Measurements from ENCODE around the gene TRAF3IP1. TPM values are rescaled to one million over a fixed set of nuclear protein-coding genes. Genes with fewer than 3 reads are reported as not detected.
"Not testable (repeated sequence)": the region's sequence is repeated elsewhere in the genome, so short reads cannot be mapped to it uniquely, and the experiment has no call there.

TRAF3IP1 gene
- total RNA-seq, 1 donor from 2014 or later = 6.0 TPM

DNA sequence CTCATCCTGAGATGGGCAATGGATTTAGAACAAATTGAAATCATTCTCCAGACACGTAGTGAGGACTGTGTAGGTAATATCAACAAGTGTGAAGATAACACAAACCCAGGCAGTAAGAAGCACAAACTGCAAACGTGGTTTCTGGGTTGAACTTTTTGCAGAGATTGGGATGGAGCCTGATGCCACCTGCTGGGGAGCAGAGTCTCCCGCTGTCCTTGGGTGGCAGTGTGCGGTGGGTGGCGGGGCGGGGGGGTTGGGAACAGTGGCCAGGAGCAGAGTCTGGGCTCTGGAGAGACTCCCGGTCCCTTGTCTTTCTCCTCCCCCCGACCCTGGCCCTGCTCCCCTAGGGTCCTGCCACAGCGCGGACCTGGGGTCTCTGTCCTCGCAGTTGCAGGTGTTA is 19.5 kb downstream of the TRAF3IP1 start:
- no peak for DNase-seq (ENCODE audit: low spot score)

DNA sequence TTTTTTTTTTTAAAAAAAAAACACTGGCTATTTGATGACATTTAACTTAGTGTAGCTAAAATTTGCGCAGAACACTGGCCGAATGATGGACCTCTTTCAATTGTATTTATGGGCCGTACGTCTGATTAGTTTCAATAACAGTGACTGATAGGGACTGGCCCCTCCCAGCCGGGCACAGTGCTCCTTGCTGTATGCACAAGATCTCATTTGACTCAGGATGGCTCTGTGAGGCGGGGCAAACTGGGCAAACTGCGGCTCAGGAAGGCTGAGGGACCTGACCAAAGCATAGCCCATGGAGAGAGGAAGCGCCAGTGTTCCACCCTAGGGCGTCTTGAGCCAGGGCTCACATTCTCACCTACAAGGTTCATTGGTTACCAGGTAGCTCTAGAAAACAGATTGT is 21.2 kb downstream of the TRAF3IP1 start:
- no peak for DNase-seq (ENCODE audit: low spot score)

DNA sequence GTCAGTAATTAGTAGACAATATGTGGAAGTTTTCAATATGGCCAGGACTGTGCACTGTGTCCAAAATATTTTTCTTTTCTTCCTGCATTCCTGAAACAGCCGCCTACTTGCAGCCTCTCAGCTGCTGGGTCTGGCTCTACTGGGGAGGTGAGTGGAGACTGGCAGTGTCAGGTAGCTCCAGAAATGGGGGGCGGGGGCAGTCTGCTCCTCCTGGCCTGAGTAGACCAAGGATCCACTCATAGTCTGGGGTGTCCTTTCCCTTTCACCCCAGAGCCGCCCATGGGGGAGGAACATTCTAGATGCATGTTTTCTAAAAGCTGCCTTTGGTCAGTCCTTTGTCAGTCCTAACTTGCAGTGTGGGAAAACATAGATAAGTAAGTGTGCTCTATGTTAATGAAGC is 23.7 kb downstream of the TRAF3IP1 start:
- DNase-seq (ENCODE audit: low spot score) = no peak

DNA sequence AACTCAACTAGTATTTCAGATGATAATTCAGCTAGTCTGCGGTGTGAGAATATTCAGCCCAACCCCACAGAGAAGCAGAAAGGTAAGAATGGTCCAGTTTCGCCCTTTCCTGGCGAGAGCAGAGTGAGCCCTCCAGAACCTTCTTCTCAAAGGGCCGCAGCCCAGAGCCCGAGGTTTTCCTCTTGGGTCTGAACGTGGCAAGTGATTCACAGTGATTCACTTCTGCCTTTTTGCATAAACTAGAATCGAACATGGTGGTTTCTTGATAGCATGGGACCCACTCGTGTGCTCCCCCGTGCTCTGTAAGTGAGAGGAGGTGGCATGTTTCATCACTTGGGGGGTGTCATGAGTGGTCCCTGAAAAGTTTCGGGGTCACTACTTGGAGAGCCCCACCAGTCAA is 24.2 kb downstream of the TRAF3IP1 start:
- no peak for DNase-seq (ENCODE audit: low spot score)

DNA sequence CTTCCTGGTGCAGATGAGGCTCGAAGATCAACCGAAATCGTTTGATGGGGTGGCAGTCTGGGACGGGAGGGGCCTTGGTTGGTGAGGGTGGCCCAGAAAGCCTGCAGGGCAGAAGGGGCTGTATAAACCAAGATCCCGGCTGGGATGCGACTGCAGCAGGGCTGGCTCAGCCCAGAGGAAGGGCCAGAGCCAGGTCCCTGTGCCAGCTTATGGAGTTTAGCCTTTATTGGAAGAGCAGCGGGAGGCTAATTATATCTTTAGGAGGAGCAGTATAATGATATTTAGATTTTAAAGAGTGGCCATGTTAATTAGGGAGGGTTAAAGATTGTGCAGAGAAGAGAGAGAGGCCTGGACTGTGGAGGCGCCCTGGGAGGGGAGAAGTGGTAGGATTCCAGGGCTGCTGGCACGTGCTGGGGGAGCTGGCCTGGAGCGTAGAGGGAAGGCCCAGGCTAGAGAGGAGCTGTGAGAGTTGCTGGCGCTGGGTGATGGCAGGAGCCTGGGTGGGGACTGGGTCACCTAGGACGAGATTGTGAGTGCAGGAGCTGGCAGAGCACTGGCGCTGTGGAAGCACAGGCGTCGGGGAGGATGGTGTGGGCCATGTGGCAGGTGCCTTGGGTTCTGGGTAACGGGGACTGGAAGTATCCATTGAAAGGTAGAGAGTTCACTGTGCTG is 25.1 kb downstream of the TRAF3IP1 start:
- DNase-seq (ENCODE audit: low spot score) = no peak

DNA sequence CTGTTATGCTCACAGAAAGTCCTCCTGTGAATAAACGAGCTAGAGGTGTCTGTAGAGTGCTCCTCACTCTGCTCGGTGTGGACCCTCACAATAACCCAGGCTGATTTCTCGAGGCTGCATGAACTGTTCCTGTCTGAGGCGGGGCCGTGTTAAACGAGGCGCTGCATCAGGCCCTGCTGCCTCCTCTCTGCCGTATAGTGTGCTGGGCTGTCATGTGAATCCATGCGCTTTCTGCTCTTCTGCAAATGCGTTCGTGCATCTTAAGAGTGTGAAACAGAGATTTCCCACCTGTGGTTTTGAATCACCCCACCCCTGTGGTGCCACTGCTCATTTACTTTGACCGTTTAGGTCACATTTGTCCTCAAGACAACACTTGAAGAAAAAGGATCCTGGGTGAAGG is 26.2 kb downstream of the TRAF3IP1 start:
- no peak for DNase-seq (ENCODE audit: low spot score)

DNA sequence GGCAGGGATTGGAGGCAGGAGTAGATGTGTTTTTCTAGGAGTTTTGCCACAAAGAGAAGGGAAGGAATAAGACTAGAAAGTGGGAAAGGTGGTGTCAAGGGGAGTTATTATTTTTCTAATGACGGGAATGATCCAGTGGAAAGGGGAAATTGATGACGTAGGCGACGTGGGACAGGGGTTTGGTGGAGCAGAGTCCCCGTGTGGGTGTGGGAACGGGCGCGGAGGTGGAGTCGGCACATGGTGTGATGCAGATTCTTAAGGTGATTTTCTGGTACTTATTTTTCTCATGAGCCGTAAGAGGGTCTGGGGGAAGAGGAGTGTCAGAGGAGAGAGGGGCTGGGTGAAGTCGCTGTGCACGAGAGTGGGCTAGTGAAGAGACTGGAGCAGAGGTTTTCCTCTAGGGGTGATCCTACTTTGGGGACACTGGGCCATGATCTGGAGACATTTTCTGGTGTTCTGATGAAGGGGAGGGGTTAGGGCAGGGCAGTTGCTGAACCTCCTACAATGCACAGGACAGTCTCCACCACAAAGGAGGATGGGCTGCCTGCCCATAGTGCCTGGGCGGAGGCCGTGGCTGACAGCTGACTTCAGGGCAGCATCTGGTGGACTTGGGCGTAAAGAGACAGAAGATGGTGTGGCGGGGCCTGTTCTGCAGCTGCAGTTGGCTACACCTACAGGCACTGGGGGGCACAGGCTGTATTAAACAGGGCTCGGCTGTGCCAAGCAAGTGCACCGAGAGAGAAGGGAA is 30.0 kb downstream of the TRAF3IP1 start:
- no peak for DNase-seq (ENCODE audit: low spot score)

DNA sequence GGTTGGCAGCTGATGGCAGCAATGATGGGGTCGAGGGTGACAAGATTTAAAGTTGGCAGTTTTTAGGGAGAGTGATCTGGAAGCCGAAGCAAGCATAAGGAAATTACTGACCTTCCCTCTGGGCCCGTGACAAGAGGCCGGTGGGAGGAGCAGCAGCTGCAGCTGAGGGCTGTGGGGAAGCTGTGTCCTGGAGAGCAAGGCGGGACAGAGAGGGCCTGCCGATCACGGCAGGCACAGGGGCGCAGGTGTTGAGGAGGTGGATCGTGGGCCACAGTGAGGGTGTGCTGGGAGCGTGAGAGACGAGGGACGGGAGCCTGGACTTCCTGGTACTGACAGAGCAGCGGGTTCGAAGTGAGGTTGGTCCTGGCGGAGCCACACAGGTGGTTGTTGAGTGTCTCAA is 31.0 kb downstream of the TRAF3IP1 start:
- no peak for DNase-seq (ENCODE audit: low spot score)

DNA sequence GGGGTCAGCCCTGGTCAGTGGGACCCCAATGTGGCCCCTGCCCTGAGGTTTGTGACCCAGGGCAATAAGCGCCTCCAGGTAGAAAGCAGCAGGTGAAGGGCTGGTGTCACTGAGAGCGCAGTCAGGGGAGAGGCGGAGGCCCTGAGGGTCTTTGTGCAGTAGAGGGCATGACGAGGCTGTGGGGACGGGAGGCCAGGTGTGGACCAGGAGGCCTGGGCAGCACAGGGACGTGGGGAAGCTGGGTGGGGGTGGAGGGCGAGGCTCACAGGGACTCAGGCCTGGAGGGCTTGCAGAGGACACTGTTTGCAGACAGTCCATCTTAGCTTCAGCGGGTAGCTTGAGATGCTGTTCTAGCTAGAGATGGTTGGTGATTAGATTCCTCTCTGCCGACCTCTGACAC is 32.0 kb downstream of the TRAF3IP1 start:
- DNase-seq (ENCODE audit: low spot score) = no peak

DNA sequence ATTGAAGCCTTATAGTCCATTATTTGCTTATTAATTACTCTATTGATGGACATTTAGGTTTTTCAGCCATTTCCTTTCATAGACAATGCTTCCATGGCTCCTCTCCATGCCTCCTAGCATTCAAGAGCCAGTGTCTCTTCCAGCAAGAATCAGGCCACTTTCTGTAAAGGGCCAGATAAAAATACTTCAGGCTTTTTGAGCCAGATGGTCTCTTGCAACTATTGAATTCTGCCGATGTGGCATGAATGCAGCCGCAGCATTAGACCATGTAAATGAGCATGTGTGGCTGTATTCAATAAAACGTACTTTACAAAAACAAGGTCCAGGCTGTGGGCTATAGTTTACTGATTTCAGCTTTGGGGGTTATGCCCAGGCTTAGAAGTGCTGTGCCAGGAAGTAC is 38.5 kb downstream of the TRAF3IP1 start:
- no peak for DNase-seq (ENCODE audit: low spot score)

DNA sequence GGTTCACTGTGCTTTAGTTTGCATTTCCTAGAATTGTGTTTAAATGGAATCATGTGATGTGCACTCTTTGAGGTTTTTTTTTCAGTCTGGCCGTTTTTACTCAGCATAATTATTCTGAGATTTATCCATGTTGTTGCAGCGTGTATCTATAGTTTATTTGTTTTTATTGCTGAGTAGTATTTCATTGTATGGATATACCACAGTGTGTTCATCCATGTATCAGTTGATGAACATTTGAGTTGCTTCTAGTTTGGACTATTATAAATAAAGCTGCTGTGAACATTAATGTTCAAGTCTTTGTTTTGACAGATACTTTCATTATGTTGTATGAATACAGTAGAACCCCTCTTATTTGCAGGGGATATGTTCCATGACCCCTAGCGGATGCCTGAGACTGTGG is 39.1 kb downstream of the TRAF3IP1 start:
- no peak for DNase-seq (ENCODE audit: low spot score)

DNA sequence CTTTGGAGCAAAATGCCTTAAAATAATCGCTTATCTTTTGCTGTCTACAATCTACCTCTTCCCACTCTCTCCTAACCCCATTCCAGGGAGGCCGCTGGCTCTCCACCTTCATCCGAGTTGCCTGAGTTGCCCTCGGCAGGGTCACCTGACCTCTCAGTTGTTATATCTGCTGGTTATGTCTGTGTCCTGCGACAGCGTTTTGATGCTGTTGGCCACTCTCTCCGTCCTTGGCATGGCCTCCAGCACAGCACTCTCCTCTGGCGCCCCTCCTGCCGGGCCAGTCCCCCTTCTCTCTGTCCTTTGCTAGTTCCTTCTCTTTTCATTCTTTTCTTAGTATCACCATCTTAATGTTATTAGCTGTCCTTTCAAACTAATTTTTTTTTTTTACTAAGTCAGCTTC is 41.6 kb downstream of the TRAF3IP1 start:
- no peak for DNase-seq (ENCODE audit: low spot score)

DNA sequence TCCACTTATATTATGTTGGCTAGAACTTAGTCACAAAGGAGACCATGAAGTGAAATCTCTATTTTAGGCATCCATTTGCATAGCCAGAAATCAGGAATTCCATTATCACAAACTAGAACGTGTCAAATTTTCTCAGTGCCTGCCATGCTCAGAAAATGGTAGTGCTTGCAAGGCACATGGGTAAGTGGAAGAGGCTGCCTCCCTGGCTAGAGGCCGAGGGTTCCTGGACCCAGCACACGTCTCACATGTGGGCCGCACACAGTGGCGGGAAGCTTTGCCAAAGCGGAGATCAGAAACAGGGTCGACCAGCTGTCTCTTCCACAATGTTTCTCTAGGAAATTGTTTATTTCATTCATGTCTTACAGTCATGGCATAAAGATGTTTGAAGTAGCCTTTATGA is 42.3 kb downstream of the TRAF3IP1 start:
- DNase-seq (ENCODE audit: low spot score) = no peak

DNA sequence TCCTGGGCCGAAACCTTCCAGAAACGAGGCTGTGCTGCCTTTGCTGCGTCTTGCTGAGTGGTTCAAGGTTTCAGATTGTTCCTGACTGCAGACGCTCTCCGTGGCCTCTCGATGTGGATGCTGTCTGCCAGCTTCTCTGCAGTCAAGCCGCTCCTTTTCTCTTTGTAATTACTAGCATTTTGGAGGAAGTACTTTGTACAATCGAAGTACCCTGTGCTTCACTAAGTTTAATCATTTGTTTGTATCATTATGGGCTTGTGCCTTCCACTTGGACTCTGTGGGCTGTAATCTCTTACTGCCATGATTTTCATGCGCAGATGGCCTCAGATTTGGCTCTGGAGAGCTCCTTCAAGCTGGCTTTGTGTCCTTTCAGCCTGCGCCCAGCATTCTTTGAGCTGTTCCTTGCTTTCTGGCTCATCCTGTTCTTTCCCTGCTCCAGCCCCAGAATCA is 49.3 kb downstream of the TRAF3IP1 start:
- DNase-seq (ENCODE audit: low spot score) = peak; percentile 31

DNA sequence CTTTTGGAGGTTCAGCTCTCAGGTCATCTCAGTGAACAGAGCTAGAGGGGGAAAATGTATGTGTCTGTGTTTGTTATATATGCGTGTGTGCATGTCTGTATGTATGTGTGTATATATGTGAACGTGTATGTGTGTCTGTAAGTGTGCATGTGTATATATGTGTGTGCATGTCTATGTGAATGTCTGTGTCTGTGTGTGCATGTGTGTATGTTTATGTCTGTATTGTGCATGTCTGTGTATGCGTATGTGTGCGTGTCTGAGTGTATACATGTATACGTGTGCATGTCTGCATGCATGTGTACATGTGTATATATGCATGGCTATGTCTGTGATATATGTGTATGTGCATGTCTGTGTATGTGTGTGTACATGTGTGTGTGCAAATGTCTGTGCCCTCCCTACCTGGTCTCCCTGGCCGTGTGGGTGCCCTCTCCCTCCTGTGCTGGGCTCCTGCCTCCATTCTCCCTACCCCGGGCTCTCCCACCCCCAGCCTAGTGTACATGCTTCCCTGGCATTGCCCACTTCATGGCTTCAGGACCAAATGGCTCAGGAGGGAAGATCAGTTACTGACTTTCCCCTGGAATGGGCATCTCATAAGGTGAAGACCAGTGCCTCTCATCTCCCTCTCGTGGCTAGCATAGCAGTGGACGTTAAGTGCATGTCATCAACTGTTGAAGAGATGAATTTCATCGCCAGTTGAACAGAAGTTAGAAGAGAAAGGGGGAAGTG is 49.9 kb downstream of the TRAF3IP1 start:
- no peak for DNase-seq (ENCODE audit: low spot score)

DNA sequence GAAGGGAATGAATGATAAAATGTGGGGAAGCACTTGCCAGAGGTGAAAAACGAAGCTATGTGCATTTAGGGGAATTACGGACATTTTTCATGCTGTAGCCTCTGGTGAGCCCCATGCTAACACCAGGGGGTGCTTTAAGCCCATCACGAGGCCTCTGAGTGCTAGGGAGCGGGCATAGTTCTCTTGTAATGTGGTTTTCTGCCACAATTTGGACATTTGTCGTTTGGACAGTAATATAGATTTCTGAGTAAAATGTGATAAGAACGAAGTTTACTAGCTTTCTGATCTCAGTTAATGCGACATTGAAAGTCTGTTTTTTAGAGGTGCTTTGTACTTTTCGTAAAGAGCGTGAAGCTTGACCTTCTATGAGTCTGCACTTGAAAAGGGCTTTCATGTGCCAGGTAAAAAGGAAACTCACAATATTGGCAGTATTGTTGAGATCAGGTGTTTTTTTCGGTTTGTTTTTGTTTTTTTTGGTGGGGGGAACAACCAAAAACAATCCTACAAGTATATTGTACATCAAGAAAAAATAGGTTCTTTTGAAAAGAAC is 50.6 kb downstream of the TRAF3IP1 start:
- DNase-seq (ENCODE audit: low spot score) = peak; percentile 81

DNA sequence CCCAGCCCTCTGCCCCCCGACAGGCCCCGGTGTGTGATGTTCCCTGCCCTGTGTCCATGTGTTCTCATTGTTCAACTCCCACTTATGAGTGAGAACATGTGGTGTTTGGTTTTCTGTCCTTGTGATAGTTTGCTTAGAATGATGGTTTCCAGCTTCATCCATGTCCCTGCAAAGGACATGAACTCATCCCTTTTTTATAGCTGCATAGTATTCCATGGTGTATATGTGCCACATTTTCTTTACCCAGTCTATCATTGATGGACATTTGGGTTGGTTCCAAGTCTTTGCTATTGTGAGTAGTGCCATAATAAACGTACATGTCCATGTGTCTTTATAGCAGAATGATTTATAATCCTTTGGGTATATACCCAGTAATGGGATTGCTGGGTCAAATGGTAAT is 52.0 kb downstream of the TRAF3IP1 start:
- DNase-seq (ENCODE audit: low spot score) = not testable (repeated sequence)

DNA sequence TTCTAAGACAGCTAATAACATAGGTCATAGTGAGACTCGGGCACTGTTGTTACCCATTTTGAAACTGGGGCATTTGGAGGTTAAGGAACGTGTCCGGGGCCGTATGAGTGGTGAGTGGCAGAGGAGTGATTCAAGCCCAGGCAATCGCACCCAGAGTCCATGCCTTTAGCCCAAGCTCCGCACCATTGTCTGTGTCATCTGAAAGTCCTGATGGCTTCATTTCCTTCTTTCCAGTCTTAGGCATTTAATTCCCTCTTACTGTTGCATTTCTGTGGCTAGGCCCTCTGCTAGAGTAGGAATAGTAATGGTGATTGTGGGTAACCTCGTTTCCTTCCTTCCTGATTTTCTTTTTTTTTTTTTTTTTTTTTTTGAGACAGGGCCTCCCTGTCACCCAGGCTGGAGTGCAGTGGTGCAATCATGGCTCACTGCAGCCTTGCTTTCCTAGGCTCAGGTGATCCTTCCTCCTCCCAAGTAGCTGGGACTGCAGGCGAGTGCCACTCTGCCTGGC is 56.6 kb downstream of the TRAF3IP1 start:
- DNase-seq (ENCODE audit: low spot score) = no peak

DNA sequence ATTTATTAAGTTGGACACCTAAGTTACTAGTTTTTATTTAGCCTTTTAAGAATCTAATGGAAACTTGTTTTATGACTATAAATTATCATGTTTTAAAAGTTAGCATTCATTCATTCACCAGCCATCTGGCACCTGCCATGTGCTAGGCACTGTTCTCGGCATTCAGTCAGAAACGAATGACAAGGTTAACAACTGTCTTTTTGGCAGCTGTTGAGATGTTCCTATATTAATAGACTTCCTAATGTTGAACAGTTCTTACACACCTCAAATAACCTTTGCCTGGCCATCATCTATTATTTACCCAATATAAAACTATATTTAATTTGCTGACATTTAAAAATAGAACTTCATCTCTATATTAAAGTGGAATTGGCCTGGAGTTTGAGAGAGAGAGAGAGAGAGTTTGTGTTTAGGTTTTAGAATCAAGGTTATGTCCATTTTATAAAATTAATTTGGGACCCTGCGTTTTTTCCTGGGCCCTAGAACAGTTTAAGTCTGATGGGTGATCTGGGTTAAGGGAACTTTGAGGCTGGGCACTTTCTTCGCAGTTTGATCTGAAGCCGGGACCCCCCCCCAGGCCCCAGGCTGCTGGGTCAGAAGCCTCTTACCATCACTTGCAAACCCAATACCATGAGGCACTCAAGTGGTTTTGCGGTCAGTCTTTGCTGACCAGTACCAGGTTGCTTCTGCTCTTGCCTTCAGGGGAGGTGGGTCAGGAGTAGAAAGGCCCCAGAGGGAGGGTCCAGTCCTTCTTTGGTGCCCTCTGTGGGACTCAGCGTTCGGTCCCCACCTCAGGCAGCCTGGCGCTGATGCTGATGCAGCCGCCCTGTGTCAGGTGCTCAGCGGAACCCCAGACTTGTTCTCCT is 58.1 kb downstream of the TRAF3IP1 start:
- DNase-seq (ENCODE audit: low spot score) = no peak

DNA sequence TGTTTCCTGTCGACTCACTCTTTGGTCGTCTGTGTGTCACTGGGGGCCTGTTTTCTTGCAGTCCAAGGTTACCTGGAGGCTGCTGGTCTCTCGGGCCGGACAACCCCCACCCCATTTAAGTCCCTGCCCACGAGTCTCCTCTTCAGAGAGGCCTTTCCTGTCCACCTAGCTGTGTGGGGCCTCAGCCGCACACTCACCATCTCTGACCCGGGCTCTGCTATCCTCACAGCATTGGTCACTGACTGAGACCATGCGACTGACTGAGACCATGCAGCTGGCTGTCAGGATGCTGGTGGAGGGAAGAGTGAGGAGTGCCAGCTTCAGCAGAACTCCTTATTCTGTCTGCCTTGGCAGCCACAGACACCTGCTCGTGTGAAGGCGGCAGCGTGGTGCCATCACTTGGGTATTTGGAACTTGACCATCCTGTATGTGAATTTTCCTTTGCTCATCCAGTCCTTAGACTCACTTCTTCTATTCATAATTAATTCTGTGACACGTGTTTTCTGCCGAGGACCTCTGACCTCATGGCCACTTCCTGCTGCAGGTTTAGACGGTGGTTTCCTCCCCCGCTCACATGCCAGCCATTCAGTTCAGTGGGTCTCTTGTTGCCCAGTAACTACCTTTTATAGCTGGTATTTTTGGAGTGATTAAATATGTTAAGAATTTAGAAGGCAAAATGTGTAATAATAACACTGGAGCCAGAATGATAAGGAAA is 58.9 kb downstream of the TRAF3IP1 start:
- DNase-seq (ENCODE audit: low spot score) = no peak

DNA sequence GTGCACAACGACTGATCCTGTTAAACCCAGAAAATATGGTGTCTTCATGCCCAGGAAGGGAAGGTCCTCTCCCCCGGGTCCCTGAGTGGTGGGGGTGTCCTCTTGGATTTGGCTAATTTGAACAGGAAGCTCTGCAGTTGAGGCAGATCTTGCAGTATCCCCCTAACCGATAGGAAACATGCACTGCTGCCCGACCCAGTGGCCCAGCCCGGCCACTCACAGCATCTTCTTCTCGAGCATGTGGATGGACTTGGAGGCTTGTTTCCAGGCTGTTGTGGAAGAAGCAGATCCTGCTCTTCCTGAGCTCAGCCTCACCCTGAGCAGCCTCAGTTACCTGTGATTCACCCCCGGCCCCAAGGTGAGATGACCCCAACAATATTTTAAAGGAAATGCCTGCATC is 60.0 kb downstream of the TRAF3IP1 start:
- DNase-seq (ENCODE audit: low spot score) = no peak
